HEK293T (cell line): ENCODE results near the gene IPO13.

ENCODE experiments used
- CTCF ChIA-PET: fragments of 350-600 bp; formaldehyde crosslinking; extraction: SDS; loops from one replicate; lab custom pipeline; 2021; ENCODE audit warnings: antibody characterized with exemption, inconsistent platforms; lab: Yijun Ruan, JAX
- POLR2A ChIA-PET: fragments of 350-600 bp; formaldehyde crosslinking; extraction: SDS; loops from one replicate; lab custom pipeline; 2020; ENCODE audit warnings: antibody characterized with exemption, inconsistent platforms; lab: Yijun Ruan, JAX
- DNase-seq: peaks from one replicate; pipeline ENCODE4 v3.0.0; 2012; ENCODE audit warnings: mixed read lengths; ENCODE audit errors: extremely low spot score
- ARNT ChIP-seq: fragments of 450-650 bp; IDR thresholded peaks from 2 replicates; pipeline ENCODE4 v1.6.1; 2017; ENCODE audit warnings: mild to moderate bottlenecking
- BHLHE40 ChIP-seq: fragments of 450-650 bp; IDR thresholded peaks from 2 replicates; pipeline ENCODE4 v1.6.1; 2016; ENCODE audit warnings: mild to moderate bottlenecking, moderate library complexity, borderline replicate concordance
- CTBP1 ChIP-seq: fragments of 450-650 bp; IDR thresholded peaks from 2 replicates; pipeline ENCODE4 v1.6.1; 2016; ENCODE audit warnings: borderline replicate concordance
- ELF4 ChIP-seq: fragments of 450-650 bp; IDR thresholded peaks from 2 replicates; pipeline ENCODE4 v1.6.1; 2017; ENCODE audit warnings: antibody characterized with exemption
- FOXA1 ChIP-seq: fragments of 450-650 bp; IDR thresholded peaks from 2 replicates; pipeline ENCODE4 v1.6.1; 2016; ENCODE audit warnings: mild to moderate bottlenecking
- FOXK2 ChIP-seq: fragments of 450-650 bp; IDR thresholded peaks from 2 replicates; pipeline ENCODE4 v1.6.1; 2016; ENCODE audit warnings: mild to moderate bottlenecking
- FOXM1 ChIP-seq: fragments of 450-650 bp; IDR thresholded peaks from 2 replicates; pipeline ENCODE4 v1.6.1; 2017; ENCODE audit warnings: mild to moderate bottlenecking, borderline replicate concordance
- HDGF ChIP-seq: fragments of 450-650 bp; IDR thresholded peaks from 2 replicates; pipeline ENCODE4 v1.6.1; 2017; ENCODE audit warnings: antibody characterized with exemption, borderline replicate concordance
- L3MBTL2 ChIP-seq: fragments of 450-650 bp; conservative IDR thresholded peaks from 2 replicates; pipeline ENCODE4 v1.6.1; 2016; ENCODE audit warnings: mild to moderate bottlenecking
- LEF1 ChIP-seq: fragments of 450-650 bp; IDR thresholded peaks from 2 replicates; pipeline ENCODE4 v1.6.1; 2017; ENCODE audit warnings: mild to moderate bottlenecking, borderline replicate concordance
- NFRKB ChIP-seq: fragments of 450-650 bp; IDR thresholded peaks from 2 replicates; pipeline ENCODE4 v1.6.1; 2016; ENCODE audit warnings: mild to moderate bottlenecking, moderate library complexity
- SP1 ChIP-seq: fragments of 450-650 bp; IDR thresholded peaks from 2 replicates; pipeline ENCODE4 v1.6.1; 2017
- SUZ12 ChIP-seq: fragments of 450-650 bp; IDR thresholded peaks from 2 replicates; pipeline ENCODE4 v1.6.1; 2016; ENCODE audit warnings: mild to moderate bottlenecking
- TARDBP ChIP-seq: fragments of 450-650 bp; IDR thresholded peaks from 2 replicates; pipeline ENCODE4 v1.6.1; 2016
- ZNF384 ChIP-seq: fragments of 450-650 bp; IDR thresholded peaks from 2 replicates; pipeline ENCODE4 v1.6.1; 2016
- TF ChIP-seq, protein P1 (sequence below): fragments of 450-650 bp; IDR thresholded peaks from 2 replicates; pipeline ENCODE4 v1.6.1; 2016

The IPO13 gene

DNA sequence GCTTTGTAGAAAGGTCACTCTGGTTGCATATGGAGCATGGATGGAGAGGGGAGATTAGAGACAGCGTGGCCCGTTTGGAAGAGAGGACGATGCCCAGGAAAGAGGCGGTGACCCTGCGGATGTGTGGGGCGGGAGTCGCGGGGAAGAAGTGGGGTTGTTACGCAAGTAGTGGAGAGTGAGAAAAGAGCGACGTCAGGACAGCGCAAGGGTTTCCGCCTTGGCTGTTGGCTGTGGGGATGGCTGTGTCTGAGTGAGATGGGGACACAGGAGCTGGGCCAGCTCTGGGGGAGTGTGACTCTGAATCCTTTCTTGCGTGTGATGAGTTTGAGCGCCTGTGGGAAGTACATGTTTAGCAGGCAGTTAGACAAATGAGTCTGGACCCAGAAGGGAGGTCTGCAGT lies 36.1 kb downstream of the IPO13 start:
- CTCF ChIA-PET: no interaction called here
- TF ChIP-seq FOXK2: no peak
- no peak for TF ChIP-seq SP1
- TF ChIP-seq FOXA1: no peak
- TF ChIP-seq TARDBP: no peak
- no peak for TF ChIP-seq FOXM1
- no peak for TF ChIP-seq ARNT
- TF ChIP-seq NFRKB: no peak
- TF ChIP-seq L3MBTL2: no peak
- TF ChIP-seq ZNF384: no peak
- no peak for TF ChIP-seq CTBP1
- TF ChIP-seq LEF1: no peak
- TF ChIP-seq HDGF: no peak
- no peak for TF ChIP-seq SUZ12
- TF ChIP-seq BHLHE40: no peak
- POLR2A ChIA-PET: no interaction called here
- no peak for DNase-seq

GRCh38 chr1:43983253-43983899 lies 36.6 kb downstream of the IPO13 start:
- no peak for TF ChIP-seq HDGF
- TF ChIP-seq BHLHE40: no peak
- no peak for TF ChIP-seq SUZ12
- no peak for TF ChIP-seq SP1
- no peak for TF ChIP-seq TARDBP
- no peak for TF ChIP-seq FOXK2
- no peak for TF ChIP-seq NFRKB
- no peak for TF ChIP-seq FOXM1
- no peak for TF ChIP-seq CTBP1
- ChIA-PET POLR2A (interaction anchor here (0.6 to 1.1 kb wide), 2 partner anchors 8 to 56 kb away, joined by 3 to 5 read pairs; partner anchors contain the start of gene ATP6V0B), CTCF (no interaction called here)
- no peak for DNase-seq

DNA sequence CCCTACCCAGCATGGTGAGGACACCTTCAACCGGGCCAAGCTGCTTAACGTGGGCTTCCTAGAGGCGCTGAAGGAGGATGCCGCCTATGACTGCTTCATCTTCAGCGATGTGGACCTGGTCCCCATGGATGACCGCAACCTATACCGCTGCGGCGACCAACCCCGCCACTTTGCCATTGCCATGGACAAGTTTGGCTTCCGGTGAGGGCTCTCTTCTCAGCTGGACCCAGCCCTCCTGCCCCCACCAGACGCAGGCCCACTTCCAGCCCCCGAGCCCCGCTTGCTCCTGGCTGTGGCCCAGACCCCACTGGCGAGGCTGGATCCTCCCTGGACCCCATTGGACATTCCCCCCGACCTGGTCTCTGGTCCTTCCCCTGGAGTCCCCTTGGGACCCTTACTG lies 38.1 kb downstream of the IPO13 start:
- CTCF ChIA-PET: no interaction called here
- POLR2A ChIA-PET: no interaction called here
- no peak for DNase-seq
- TF ChIP-seq NFRKB: no peak
- TF ChIP-seq, protein P1, sequence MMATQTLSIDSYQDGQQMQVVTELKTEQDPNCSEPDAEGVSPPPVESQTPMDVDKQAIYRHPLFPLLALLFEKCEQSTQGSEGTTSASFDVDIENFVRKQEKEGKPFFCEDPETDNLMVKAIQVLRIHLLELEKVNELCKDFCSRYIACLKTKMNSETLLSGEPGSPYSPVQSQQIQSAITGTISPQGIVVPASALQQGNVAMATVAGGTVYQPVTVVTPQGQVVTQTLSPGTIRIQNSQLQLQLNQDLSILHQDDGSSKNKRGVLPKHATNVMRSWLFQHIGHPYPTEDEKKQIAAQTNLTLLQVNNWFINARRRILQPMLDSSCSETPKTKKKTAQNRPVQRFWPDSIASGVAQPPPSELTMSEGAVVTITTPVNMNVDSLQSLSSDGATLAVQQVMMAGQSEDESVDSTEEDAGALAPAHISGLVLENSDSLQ: no peak
- TF ChIP-seq SUZ12: no peak
- no peak for TF ChIP-seq ARNT
- TF ChIP-seq CTBP1: no peak
- no peak for TF ChIP-seq BHLHE40
- TF ChIP-seq HDGF: no peak
- no peak for TF ChIP-seq SP1
- TF ChIP-seq FOXK2: no peak
- TF ChIP-seq TARDBP: no peak
- no peak for TF ChIP-seq L3MBTL2
- no peak for TF ChIP-seq FOXA1
- no peak for TF ChIP-seq ZNF384
- no peak for TF ChIP-seq ELF4
- TF ChIP-seq FOXM1: no peak
- TF ChIP-seq LEF1: no peak

DNA sequence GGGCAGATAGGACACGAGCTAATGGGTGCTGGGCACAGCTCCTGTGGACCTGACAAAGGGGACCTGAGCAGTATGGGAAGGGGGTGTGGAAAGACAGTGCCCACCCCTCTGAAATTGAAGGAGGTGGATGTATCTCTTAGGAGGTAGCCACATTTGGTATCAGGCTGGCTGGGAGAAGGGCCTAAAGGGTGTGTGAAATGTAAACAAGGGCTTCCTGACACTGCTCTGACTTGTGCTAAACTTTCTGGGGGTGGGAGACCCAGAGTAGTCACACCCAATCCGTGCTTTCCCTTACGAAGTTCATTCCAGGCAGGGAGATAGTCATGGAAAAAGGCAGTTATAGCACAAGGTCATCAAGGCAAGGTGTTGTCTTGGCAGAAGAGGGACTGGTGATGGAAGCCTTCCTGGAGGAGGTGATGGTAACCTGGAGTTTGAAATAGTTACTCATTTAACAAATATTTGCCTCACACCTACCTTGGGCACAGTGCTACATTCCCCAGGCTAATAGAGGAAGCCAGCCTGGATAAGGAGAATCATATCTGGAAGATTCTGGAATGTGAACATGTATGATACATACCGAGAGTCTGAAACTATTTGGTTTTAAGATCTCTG lies 39.3 kb downstream of the IPO13 start:
- POLR2A ChIA-PET: interaction anchor here (1.6 kb wide), 1 partner anchor 10 kb away, joined by 4 read pairs; no protein-coding TSS in a partner anchor
- no peak for DNase-seq
- TF ChIP-seq FOXA1 (no peak), FOXK2 (no peak), NFRKB (no peak), L3MBTL2 (no peak), HDGF (no peak), SP1 (no peak), BHLHE40 (no peak), LEF1 (no peak), TARDBP (no peak), SUZ12 (no peak), FOXM1 (no peak), ZNF384 (no peak), ARNT (no peak), CTBP1 (no peak), ELF4 (no peak)
- TF ChIP-seq, protein P1: no peak
- CTCF ChIA-PET: interaction anchor here (1.1 kb wide), 1 partner anchor 37 kb away, joined by 3 read pairs; no protein-coding TSS in a partner anchor

DNA sequence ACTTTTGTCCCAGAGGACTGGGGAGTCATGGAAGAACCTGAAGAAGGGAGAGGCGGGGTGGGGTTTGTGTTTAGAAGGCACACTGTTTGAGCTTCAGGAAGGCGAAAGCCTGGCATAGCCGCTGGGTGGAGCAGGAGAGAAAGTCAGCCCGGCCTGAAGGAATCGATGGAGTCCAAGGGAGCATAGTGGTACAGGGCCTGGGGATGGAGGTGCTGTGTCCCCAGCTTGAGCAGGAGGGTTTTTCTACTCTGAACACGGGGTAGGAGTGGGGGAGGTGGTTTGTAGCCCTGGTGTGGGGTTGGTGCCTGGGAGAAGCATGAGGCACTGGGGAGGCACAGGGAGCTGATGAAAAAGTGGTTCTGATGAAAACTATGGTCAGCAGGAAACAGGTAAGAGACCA lies 40.0 kb downstream of the IPO13 start:
- no peak for DNase-seq
- ChIA-PET CTCF (interaction anchor here (0.6 to 1.3 kb wide), 3 partner anchors 25 to 61 kb away, joined by 3 read pairs; no protein-coding TSS in a partner anchor), POLR2A (interaction anchor here (1.6 kb wide), 1 partner anchor 11 kb away, joined by 4 read pairs; no protein-coding TSS in a partner anchor)
- no peak for TF ChIP-seq SP1
- no peak for TF ChIP-seq ELF4
- no peak for TF ChIP-seq LEF1
- TF ChIP-seq, protein P1: no peak
- no peak for TF ChIP-seq FOXK2
- no peak for TF ChIP-seq CTBP1
- no peak for TF ChIP-seq NFRKB
- TF ChIP-seq SUZ12: no peak
- TF ChIP-seq L3MBTL2: no peak
- no peak for TF ChIP-seq ARNT
- no peak for TF ChIP-seq ZNF384
- TF ChIP-seq FOXA1: no peak
- TF ChIP-seq HDGF: no peak
- TF ChIP-seq BHLHE40: no peak
- TF ChIP-seq TARDBP: no peak
- TF ChIP-seq FOXM1: no peak
